HepG2 (cell line): ENCODE measurements around the gene RAD9A. TPM values are rescaled to one million over a fixed set of nuclear protein-coding genes. Genes with fewer than 3 reads are reported as not detected.
A peak's percentile ranks its signal among the peaks of the same experiment; 100 is the strongest.

Source experiments
- ATAC-seq: fragments of 200-7000 bp; cut with Tn5 transposase; 3 replicates; pipeline ENCODE4 v1.9.1; 2020; ENCODE audit warnings: mild to moderate bottlenecking, moderate library complexity
- BruUV-seq: library from RNA; stranded (reverse); fragments of 400-500 nt; replicated peaks from 2 replicates; lab custom pipeline; 2021; lab: Mats Ljungman, UMichigan
- CTCF ChIA-PET: fragments of 300-600 bp; formaldehyde crosslinking; extraction: SDS; loops from one replicate; lab custom pipeline; 2021; ENCODE audit warnings: low total read pairs, inconsistent platforms, low intra/inter-chr PET ratio; lab: Yijun Ruan, JAX
- POLR2A ChIA-PET: fragments of 350-600 bp; sonication (Branson Sonifier 250); formaldehyde crosslinking; loops from one replicate; lab custom pipeline; 2020; ENCODE audit warnings: antibody characterized with exemption, inconsistent platforms; lab: Yijun Ruan, JAX
- DNase-seq: peaks from one replicate; pipeline ENCODE4 v3.0.0-alpha.2; 2015; ENCODE audit warnings: low spot score
- FAIRE-seq: peaks from 3 replicates; lab custom pipeline; 2011; peaks lifted over from hg19 to GRCh38; lab: Jason Lieb, UNC
- H2AFZ ChIP-seq: one replicate; pipeline ENCODE4 v1.6.1; 2011; ENCODE audit warnings: low read length, inconsistent platforms
- H3K27ac ChIP-seq: fragments of 300-600 bp; 3 replicates; pipeline ENCODE4 v1.8.0; 2011; ENCODE audit warnings: mixed run types, mild to moderate bottlenecking, mixed read lengths, low read length, inconsistent platforms; ENCODE audit not compliant: insufficient read depth; ENCODE audit errors: extremely low read length
- H3K27me3 ChIP-seq, 2 experiments: fragments of 200-600 bp in 1 of 2; 2 replicates in 1 of 2; 3 replicates in 1 of 2; pipeline versions ENCODE4 v1.6.0 to v1.8.0; 2011; ENCODE audit warnings: low read length in 2 of 2, mild to moderate bottlenecking in 2 of 2, moderate library complexity in 2 of 2, inconsistent platforms in 1 of 2; ENCODE audit not compliant: insufficient read depth in 2 of 2, control insufficient read depth in 1 of 2
- H3K36me3 ChIP-seq, 2 experiments: fragments of 200-600 bp in 1 of 2; replicated peaks in 1 of 2; 2 replicates in 1 of 2; 3 replicates in 1 of 2; pipeline versions ENCODE4 v1.5.1 to v1.8.0; 2011; ENCODE audit warnings: low read length in 2 of 2, inconsistent platforms in 1 of 2; ENCODE audit not compliant: insufficient read depth in 2 of 2, control insufficient read depth in 1 of 2
- H3K4me1 ChIP-seq: 2 replicates; pipeline ENCODE4 v1.5.1; 2012; ENCODE audit warnings: low read length, inconsistent platforms; ENCODE audit not compliant: insufficient read depth
- H3K4me2 ChIP-seq: 2 replicates; pipeline ENCODE4 v1.6.0; 2011; ENCODE audit warnings: low read depth, low read length, inconsistent platforms
- H3K4me3 ChIP-seq, 3 experiments: fragments of 200-600 bp in 1 of 3; sonication (generic), shearing (Covaris generic) in 1 of 3; replicated peaks in 1 of 3; 2 replicates each; pipeline ENCODE4 v1.5.1; 2011 to 2016; ENCODE audit warnings: low read length in 3 of 3, inconsistent platforms in 2 of 3, low read depth in 2 of 3, mild to moderate bottlenecking in 2 of 3, control low read depth in 1 of 3, mixed read lengths in 1 of 3; ENCODE audit not compliant: insufficient read depth in 1 of 3
- H3K79me2 ChIP-seq: one replicate; pipeline ENCODE4 v1.6.1; 2011; ENCODE audit warnings: low read length, inconsistent platforms; ENCODE audit not compliant: insufficient read depth
- H3K9ac ChIP-seq: 2 replicates; pipeline ENCODE4 v1.6.0; 2011; ENCODE audit warnings: mild to moderate bottlenecking, low read depth, low read length, inconsistent platforms; ENCODE audit not compliant: insufficient read depth
- H3K9me3 ChIP-seq: 2 replicates; pipeline ENCODE4 v1.5.1; 2012; ENCODE audit warnings: mild to moderate bottlenecking, low read length
- H4K20me1 ChIP-seq: 2 replicates; pipeline ENCODE4 v1.6.0; 2011; ENCODE audit warnings: inconsistent platforms, mild to moderate bottlenecking, low read length, moderate library complexity; ENCODE audit not compliant: insufficient read depth
- AKNA ChIP-seq: sonication (generic); formaldehyde crosslinking; IDR thresholded peaks from 2 replicates; pipeline ENCODE4 v1.4.0; 2020; ENCODE audit warnings: missing genetic modification reagents, borderline replicate concordance
- CENPX ChIP-seq: sonication (generic); formaldehyde crosslinking; IDR thresholded peaks from 2 replicates; pipeline ENCODE4 v1.9.0; 2021; ENCODE audit warnings: mild to moderate bottlenecking, missing genetic modification reagents, moderate library complexity
- NKX3-1 ChIP-seq: sonication (generic); formaldehyde crosslinking; IDR thresholded peaks from 2 replicates; pipeline ENCODE4 v1.5.0; 2020; ENCODE audit warnings: missing genetic modification reagents
- RBFOX2 ChIP-seq: fragments of 200-400 bp; formaldehyde crosslinking; IDR thresholded peaks from 2 replicates; pipeline ENCODE4 v1.6.1; 2017; ENCODE audit warnings: low read depth, mild to moderate bottlenecking, low read length
- SNAPC2 ChIP-seq: sonication (generic); formaldehyde crosslinking; IDR thresholded peaks from 2 replicates; pipeline ENCODE4 v1.8.1; 2022; ENCODE audit warnings: mild to moderate bottlenecking, missing genetic modification reagents
- TBX2 ChIP-seq: sonication (generic); formaldehyde crosslinking; IDR thresholded peaks from 2 replicates; pipeline ENCODE4 v1.5.0; 2020; ENCODE audit warnings: missing genetic modification reagents, mild to moderate bottlenecking, borderline replicate concordance
- ZFP37 ChIP-seq: sonication (generic); formaldehyde crosslinking; IDR thresholded peaks from 2 replicates; pipeline ENCODE4 v1.4.0; 2020; ENCODE audit warnings: missing genetic modification reagents, borderline replicate concordance
- ZMYM3 ChIP-seq: sonication (generic); formaldehyde crosslinking; IDR thresholded peaks from 2 replicates; pipeline ENCODE4 v1.5.1; 2020; ENCODE audit warnings: mild to moderate bottlenecking, missing genetic modification reagents
- ZNF572 ChIP-seq: sonication (generic); formaldehyde crosslinking; IDR thresholded peaks from 2 replicates; pipeline ENCODE4 v1.5.1; 2020; ENCODE audit warnings: mild to moderate bottlenecking, missing genetic modification reagents
- ZNF687 ChIP-seq: sonication (generic); formaldehyde crosslinking; IDR thresholded peaks from 2 replicates; pipeline ENCODE4 v1.5.1; 2020; ENCODE audit warnings: mild to moderate bottlenecking, missing genetic modification reagents, moderate library complexity
- ZSCAN21 ChIP-seq: sonication (generic); formaldehyde crosslinking; IDR thresholded peaks from 2 replicates; pipeline ENCODE4 v1.8.0; 2022; ENCODE audit warnings: mild to moderate bottlenecking, missing genetic modification reagents, moderate library complexity, borderline replicate concordance
- WGBS: methylation state at CpG from one replicate; pipeline ENCODE4 v1.1.6; 2017; ENCODE audit warnings: low lambda C conversion rate; 5-methylcytosine and 5-hydroxymethylcytosine counted together
- in situ Hi-C: cut with HindIII; loops from 2 replicates; pipeline ENCODE4 v1.10.0; 2017; ENCODE audit warnings: low pct_unique_long_range_greater_than_20kb; ENCODE audit not compliant: extremely low pct_ligation_motif_present
- intact Hi-C: fragments of 100-400 bp; cut with micrococcal nuclease; formaldehyde crosslinking; loops from one replicate; pipeline ENCODE4 v1.10.0; 2022; ENCODE audit not compliant: unreplicated experiment
- polyA plus RNA-seq, 8 experiments: library from polyadenylated mRNA; depleted of rRNA in 3 of 8; stranded (reverse) in 7 of 8; unstranded in 1 of 8; fragments of >200 nt; fragmentation: Illumina TruSeq in 4 of 8; extraction: Trizol in 4 of 8; gene quantifications; 2 replicates each; pipeline versions ENCODE4 v1.2.1 to v1.2.3, GENCODE V29; 2011 to 2016; ENCODE audit warnings: low read depth in 4 of 8, missing spikeins in 1 of 8, mixed read lengths in 1 of 8; ENCODE audit not compliant: insufficient read depth in 1 of 8
- total RNA-seq, 5 experiments: library from RNA; depleted of rRNA; stranded (reverse); fragments of >200 nt; fragmentation: Illumina TruSeq; extraction: Trizol; gene quantifications; 2 replicates each; pipeline ENCODE4 v1.2.3, GENCODE V29; 2016; ENCODE audit warnings: low read depth in 1 of 5

The RAD9A gene
- total and polyA plus RNA-seq, 2 of the 13 experiments (the other 11 are each of a cell fraction or from before 2014, with no cell fraction given), result 10.1 to 15.7 TPM

GRCh38 chr11:67428052-67429001 is 36.5 kb downstream of the RAD9A start, which contains the start of gene RPS6KB2:
TSS of gene RPS6KB2 (plus strand) at chr11:67428494. CDS start at chr11:67428546, 52 bp downstream.
- Histone ChIP-seq H3K4me2 (peak within 1 kb of the TSS; percentile 93), H3K79me2 (peaks cover 13% of the 10 kb centered on the region), H3K9ac (peak within 1 kb of the TSS; percentile 97), H4K20me1 (no peaks in the 10 kb centered on the region), H3K4me3 (peak within 1 kb of the TSS; percentile 84 to 98 (median 90)), H3K27ac (peak within 1 kb of the TSS; percentile 85), H3K4me1 (peaks cover 36% of the 10 kb centered on the region), H3K9me3 (no peaks in the 10 kb centered on the region), H2AFZ (peak within 1 kb of the TSS; percentile 71), H3K27me3 (no peaks in the 10 kb centered on the region; a peak in 1 of 5 replicates), H3K36me3 (peaks cover 11 to 14% of the 10 kb centered on the region in 2 experiments; a peak in 4 of 5 replicates)
- intact Hi-C loops, result loop anchor here (2.0 kb wide), 1 partner anchor 14 kb away; the partner anchor contains the start of gene CORO1B
- BruUV-seq, result no TSS peak
- ChIA-PET CTCF (no interaction called here), POLR2A (interaction anchor here (0.9 to 3.0 kb wide), 12 partner anchors 9 to 75 kb away, joined by 3 to 12 read pairs (median 5); partner anchors contain the start of genes CORO1B, POLD4, PPP1CA and PTPRCAP)
- ATAC-seq (peak; percentile 81), FAIRE-seq (peak; percentile 86), DNase-seq (peak; percentile 93)
- in situ Hi-C loops, result loop anchor here (5.0 kb wide), 1 partner anchor 34 kb away; no protein-coding TSS in a partner anchor
- under 1% methylated on average over 33 of the region's 68 CpGs for WGBS
- TF ChIP-seq NKX3-1, result peak; percentile 81
- no peak for TF ChIP-seq SNAPC2 (CRISPR knock-in tag)
- no peak for TF ChIP-seq CENPX (CRISPR knock-in tag)
- 0 out of 2 replicates have a peak, but pooled peaks have one; percentile 85 for TF ChIP-seq ZFP37
- TF ChIP-seq RBFOX2, result peak; percentile 88
- peak; percentile 38; the same call in 1 of the 2 replicates for TF ChIP-seq ZMYM3 (CRISPR knock-in tag)
- peak; percentile 68 for TF ChIP-seq ZNF687 (CRISPR knock-in tag)
- TF ChIP-seq ZNF572 (CRISPR knock-in tag), result no peak
- TF ChIP-seq ZSCAN21 (CRISPR knock-in tag), result peak; percentile 70
- TF ChIP-seq AKNA (CRISPR knock-in tag), result no peak
- no peak for TF ChIP-seq TBX2 (CRISPR knock-in tag)
